ENCODE results near the gene P2RX6.

GRCh38 chr22:20978419-20978818 lies 36.5 kb upstream of the P2RX6 start:
- TF ChIP-seq CTCF (IDR thresholded peaks at IDR 0.05; ENCODE audit: poor library complexity): no peak
- no peak for TF ChIP-seq EZH2 (IDR thresholded peaks at IDR 0.05; ENCODE audit: borderline replicate concordance)
- no peak for TF ChIP-seq EZH2phosphoT487 (IDR thresholded peaks at IDR 0.05; ENCODE audit: low read depth, severe bottlenecking, unreplicated experiment)

Measured in hepatocyte (in vitro differentiated cells).